Fibroblast of skin of abdomen (primary cell): Measurements from ENCODE around the gene YAP1. TPM values are rescaled to one million over a fixed set of nuclear protein-coding genes. Genes with fewer than 3 reads are reported as not detected.
A peak's percentile ranks its signal among the peaks of the same experiment; 100 is the strongest.

ENCODE experiments used
- DNase-seq: peaks from one replicate; pipeline ENCODE4 v3.0.0-alpha.2; 2013
- polyA plus RNA-seq, 2 experiments: library from polyadenylated mRNA; unstranded; fragments of 120-200 nt; gene quantifications; one replicate each; pipeline ENCODE4 v1.2.1, GENCODE V29; 2013; ENCODE audit not compliant: insufficient read length in 2 of 2

The YAP1 gene
- 143 TPM for polyA plus RNA-seq (2013, experiment 1 of 2; ENCODE audit: insufficient read length)
- polyA plus RNA-seq (2013, experiment 2 of 2; ENCODE audit: insufficient read length) = 137 TPM

- DNase-seq = peak; percentile 97
Observed at GRCh38 chr11:102109896-102110760, at the start of gene YAP1. YAP1 (plus strand) TSS chr11:102110447; CDS start chr11:102110849, 402 bp downstream.

GRCh38 chr11:102061276-102061675, 49.0 kb upstream of the YAP1 start:
- DNase-seq = peak; percentile 17

GRCh38 chr11:102062106-102062505, 48.1 kb upstream of the YAP1 start:
- DNase-seq = no peak

- no peak for DNase-seq
Observed at GRCh38 chr11:102064316-102064715, 45.9 kb upstream of the YAP1 start.

- DNase-seq = no peak
Observed at GRCh38 chr11:102070766-102071165, 39.5 kb upstream of the YAP1 start.

GRCh38 chr11:102071497-102072472, 38.5 kb upstream of the YAP1 start:
- no peak for DNase-seq

GRCh38 chr11:102073253-102073652, 37.0 kb upstream of the YAP1 start:
- DNase-seq = no peak

- no peak for DNase-seq
Observed at GRCh38 chr11:102079625-102080024, 30.6 kb upstream of the YAP1 start.

GRCh38 chr11:102081313-102081712, 28.9 kb upstream of the YAP1 start:
- peak; percentile 9 for DNase-seq

GRCh38 chr11:102085864-102086551, 24.2 kb upstream of the YAP1 start:
- DNase-seq = no peak

GRCh38 chr11:102097186-102097585, 13.1 kb upstream of the YAP1 start:
- DNase-seq = peak; percentile 25

- DNase-seq = no peak
Observed at GRCh38 chr11:102099755-102100154, 10.5 kb upstream of the YAP1 start.

- DNase-seq = no peak
Observed at GRCh38 chr11:102108734-102109440, 1.4 kb upstream of the YAP1 start.

GRCh38 chr11:102110761-102111010, 439 bp downstream of the YAP1 start:
- no peak for DNase-seq

GRCh38 chr11:102111011-102111786, 952 bp downstream of the YAP1 start:
- peak; percentile 93 for DNase-seq

- peak; percentile 91 for DNase-seq
Observed at GRCh38 chr11:102111787-102112508, 1.7 kb downstream of the YAP1 start.

- DNase-seq = peak; percentile 22
Observed at GRCh38 chr11:102112509-102112821, 2.2 kb downstream of the YAP1 start.

GRCh38 chr11:102114032-102114431, 3.8 kb downstream of the YAP1 start:
- DNase-seq = no peak

- peak; percentile 68 for DNase-seq
Observed at GRCh38 chr11:102115557-102115956, 5.3 kb downstream of the YAP1 start.

- DNase-seq = no peak
Observed at GRCh38 chr11:102116453-102117205, 6.4 kb downstream of the YAP1 start.
